Neural crest cell (in vitro differentiated cells): ENCODE data around the gene CIAO3. TPM values are rescaled to one million over a fixed set of nuclear protein-coding genes. Genes with fewer than 3 reads are reported as not detected.

ENCODE experiments used
- DNase-seq: peaks from one replicate; pipeline ENCODE4 v3.0.0; 2021; ENCODE audit warnings: low read depth, mixed read lengths, low spot score
- H3K27ac Mint-ChIP-seq: one replicate; pipeline ENCODE4 v1.8.0; 2021; ENCODE audit warnings: mild to moderate bottlenecking, mixed read lengths; ENCODE audit not compliant: unreplicated experiment
- H3K27me3 Mint-ChIP-seq: 2 replicates; pipeline ENCODE4 v1.8.0; 2021; ENCODE audit warnings: low read depth, mild to moderate bottlenecking, mixed read lengths
- H3K36me3 Mint-ChIP-seq: 2 replicates; pipeline ENCODE4 v1.8.0; 2021; ENCODE audit warnings: low read depth, mild to moderate bottlenecking, mixed read lengths
- H3K4me1 Mint-ChIP-seq: 2 replicates; pipeline ENCODE4 v1.8.0; 2021; ENCODE audit warnings: mixed read lengths
- H3K4me3 Mint-ChIP-seq: one replicate; pipeline ENCODE4 v1.8.0; 2021; ENCODE audit warnings: mild to moderate bottlenecking, mixed read lengths
- H3K9me3 Mint-ChIP-seq: 2 replicates; pipeline ENCODE4 v1.8.0; 2021; ENCODE audit warnings: mixed read lengths
- long read RNA-seq: library from polyadenylated mRNA; unstranded; transcript quantifications from one replicate; pipeline ENCODE4 v2.0.0, GENCODE V29; 2020
- total RNA-seq: library from RNA; stranded (reverse); gene quantifications from 2 replicates; pipeline ENCODE4 v1.2.1, GENCODE V29; 2021
- TF ChIP-seq, protein P1 (sequence below): fragments of 200-600 bp; sonication (generic); conservative IDR thresholded peaks from 2 replicates; pipeline ENCODE4 v1.5.0; 2021; ENCODE audit warnings: antibody characterized with exemption, mild to moderate bottlenecking

CIAO3 gene
- 42.1 and 45.9 TPM in 2 replicates for total RNA-seq
- long read RNA-seq, transcript CIAO3-201 (11 exons, 2,112 nt): major isoform, 29 of 32 reads
- long read RNA-seq, partial matches to known transcripts: 0 of 32 reads
- long read RNA-seq, other reads (novel, unspliced or antisense): 2 of 32 reads

DNA sequence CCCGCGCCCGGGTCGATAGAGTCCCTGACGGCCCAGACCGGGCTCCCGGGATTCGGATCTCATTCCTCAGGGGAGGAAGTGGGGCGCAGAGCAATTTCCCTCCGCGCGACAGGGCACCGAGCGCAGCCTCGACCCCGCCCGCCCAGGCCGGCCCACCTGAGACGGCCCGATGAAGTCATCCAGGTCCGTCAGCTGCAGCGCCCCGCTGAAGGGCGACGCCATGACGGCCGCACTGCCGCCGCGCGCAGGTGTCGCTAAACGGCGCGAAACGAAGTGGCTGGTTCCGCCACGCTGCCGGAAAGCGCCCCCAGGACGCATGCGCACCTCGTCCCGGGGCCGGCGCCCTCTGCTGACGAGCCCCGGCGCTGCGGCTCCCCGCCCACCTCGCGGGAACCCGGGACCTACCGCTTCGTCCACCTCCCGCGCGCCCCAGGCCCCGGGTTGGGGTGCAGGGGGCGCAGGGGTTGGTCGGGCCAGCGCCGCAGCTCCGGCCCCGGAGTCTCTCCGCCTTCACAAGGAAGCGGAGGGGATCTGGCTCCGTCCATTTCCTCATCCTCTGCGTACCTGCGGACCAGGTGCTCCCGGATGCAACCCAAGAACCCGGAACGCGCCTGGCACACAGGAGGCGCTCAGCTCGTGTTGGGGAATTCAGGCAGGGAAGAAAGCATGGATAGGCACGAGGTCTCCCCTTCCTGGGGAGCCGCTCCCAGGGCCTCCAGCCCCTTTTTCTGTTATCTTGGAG lies at the start of gene CIAO3:
Gene CIAO3 (minus strand): TSS at position 234 of the 742 bp plus-strand sequence. CDS start 12 bp downstream, at position 222.
- no peaks in the 10 kb centered on the region for H3K36me3 Mint-ChIP-seq
- H3K9me3 Mint-ChIP-seq: no peaks in the 10 kb centered on the region
- H3K27ac Mint-ChIP-seq: no peak within 1 kb of the TSS
- no peaks in the 10 kb centered on the region for H3K27me3 Mint-ChIP-seq
- no peaks in the 10 kb centered on the region for H3K4me1 Mint-ChIP-seq
- TF ChIP-seq, protein P1, sequence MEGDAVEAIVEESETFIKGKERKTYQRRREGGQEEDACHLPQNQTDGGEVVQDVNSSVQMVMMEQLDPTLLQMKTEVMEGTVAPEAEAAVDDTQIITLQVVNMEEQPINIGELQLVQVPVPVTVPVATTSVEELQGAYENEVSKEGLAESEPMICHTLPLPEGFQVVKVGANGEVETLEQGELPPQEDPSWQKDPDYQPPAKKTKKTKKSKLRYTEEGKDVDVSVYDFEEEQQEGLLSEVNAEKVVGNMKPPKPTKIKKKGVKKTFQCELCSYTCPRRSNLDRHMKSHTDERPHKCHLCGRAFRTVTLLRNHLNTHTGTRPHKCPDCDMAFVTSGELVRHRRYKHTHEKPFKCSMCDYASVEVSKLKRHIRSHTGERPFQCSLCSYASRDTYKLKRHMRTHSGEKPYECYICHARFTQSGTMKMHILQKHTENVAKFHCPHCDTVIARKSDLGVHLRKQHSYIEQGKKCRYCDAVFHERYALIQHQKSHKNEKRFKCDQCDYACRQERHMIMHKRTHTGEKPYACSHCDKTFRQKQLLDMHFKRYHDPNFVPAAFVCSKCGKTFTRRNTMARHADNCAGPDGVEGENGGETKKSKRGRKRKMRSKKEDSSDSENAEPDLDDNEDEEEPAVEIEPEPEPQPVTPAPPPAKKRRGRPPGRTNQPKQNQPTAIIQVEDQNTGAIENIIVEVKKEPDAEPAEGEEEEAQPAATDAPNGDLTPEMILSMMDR: peak; percentile 91
- peak within 1 kb of the TSS; percentile 87 for H3K4me3 Mint-ChIP-seq
- DNase-seq: peak; percentile 92

GRCh38 chr16:790086-790485 lies 49.3 kb upstream of the CIAO3 start:
- H3K4me3 Mint-ChIP-seq: peak overlapping the region; percentile 70
- H3K27ac Mint-ChIP-seq: no peak overlapping the region
- no peaks in the 10 kb centered on the region for H3K27me3 Mint-ChIP-seq
- TF ChIP-seq, protein P1: no peak
- no peaks in the 10 kb centered on the region for H3K4me1 Mint-ChIP-seq
- no peaks in the 10 kb centered on the region for H3K9me3 Mint-ChIP-seq
- peaks cover 5% of the 10 kb centered on the region for H3K36me3 Mint-ChIP-seq
- no peak for DNase-seq

DNA sequence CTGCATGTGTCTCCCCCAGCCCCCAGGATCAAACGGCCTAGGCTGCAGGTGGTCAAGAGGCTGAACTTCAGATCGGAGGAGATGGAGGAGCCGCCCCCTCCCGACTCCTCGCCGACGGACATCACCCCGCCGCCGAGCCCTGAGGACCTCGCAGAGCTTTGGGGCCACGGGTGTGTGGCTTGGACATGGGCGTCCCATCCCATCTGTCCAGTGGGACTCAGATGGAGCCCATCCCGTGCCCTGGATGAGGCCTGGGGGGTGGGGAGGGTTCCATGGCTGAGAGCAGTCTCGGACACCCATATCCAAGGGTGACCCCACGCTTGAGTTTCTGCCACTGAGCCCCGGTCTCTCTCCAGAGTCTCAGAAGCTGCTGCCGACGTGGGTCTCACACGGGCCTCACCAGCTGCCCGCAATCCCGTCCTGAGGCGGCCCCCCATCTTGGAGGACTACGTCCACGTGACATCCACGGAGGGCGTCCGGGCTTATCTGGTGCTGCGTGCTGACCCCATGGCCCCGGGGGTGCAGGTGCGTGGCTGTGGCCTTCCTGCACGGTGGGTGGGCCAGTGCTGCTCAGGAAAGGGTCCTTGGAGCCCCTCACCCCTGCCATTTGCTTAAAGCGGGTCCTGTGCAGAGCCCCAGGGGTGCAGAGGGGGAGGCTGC lies 48.5 kb upstream of the CIAO3 start:
- no peak overlapping the region for H3K27ac Mint-ChIP-seq
- no peak for DNase-seq
- H3K4me1 Mint-ChIP-seq: no peaks in the 10 kb centered on the region
- TF ChIP-seq, protein P1: no peak
- H3K9me3 Mint-ChIP-seq: no peaks in the 10 kb centered on the region
- peak overlapping the region; percentile 70 for H3K4me3 Mint-ChIP-seq
- no peaks in the 10 kb centered on the region for H3K27me3 Mint-ChIP-seq
- peaks cover 5% of the 10 kb centered on the region for H3K36me3 Mint-ChIP-seq

GRCh38 chr16:788399-789126 lies 47.8 kb upstream of the CIAO3 start, which contains the start of gene CHTF18:
CHTF18 (plus strand) TSS chr16:788620; CDS start chr16:788685, 65 bp downstream.
- DNase-seq: peak; percentile 91
- H3K4me1 Mint-ChIP-seq: no peaks in the 10 kb centered on the region
- TF ChIP-seq, protein P1: no peak
- H3K36me3 Mint-ChIP-seq: peaks cover 5% of the 10 kb centered on the region
- peak within 1 kb of the TSS; percentile 87 for H3K4me3 Mint-ChIP-seq
- H3K27me3 Mint-ChIP-seq: no peaks in the 10 kb centered on the region
- no peaks in the 10 kb centered on the region for H3K9me3 Mint-ChIP-seq
- H3K27ac Mint-ChIP-seq: no peak within 1 kb of the TSS

- Mint-ChIP-seq H3K9me3 (no peaks in the 10 kb centered on the region), H3K36me3 (peaks cover 5% of the 10 kb centered on the region), H3K27me3 (no peaks in the 10 kb centered on the region), H3K4me1 (no peaks in the 10 kb centered on the region), H3K4me3 (peak within 1 kb of the TSS; percentile 87), H3K27ac (no peak within 1 kb of the TSS)
- TF ChIP-seq, protein P1: no peak
- no peak for DNase-seq
Measured at GRCh38 chr16:787978-788398, 47.2 kb upstream of the CIAO3 start, which contains the start of gene RPUSD1. RPUSD1 (minus strand) TSS chr16:788381; CDS start chr16:787737, 644 bp downstream.
